Natural killer cell treated with Interleukin-12 subunit alpha and Interleukin-12 subunit beta and Interleukin-15 and Interleukin-18, amount 100 ng/mL, for 72 hours (primary cell): Measurements from ENCODE around the gene PCLO. TPM values are rescaled to one million over a fixed set of nuclear protein-coding genes. Genes with fewer than 3 reads are reported as not detected.
"Not testable (repeated sequence)": the region's sequence is repeated elsewhere in the genome, so short reads cannot be mapped to it uniquely, and the experiment has no call there.

Experiments used
- ATAC-seq, 2 donors: fragments of 150-1000 bp; cut with Tn5 transposase in 1 of 2; sonication (Bioruptor Pico), chemical (Tn5 transposase) in 1 of 2; 2 replicates each; pipeline ENCODE4 v1.10.0; 2021
- DNase-seq: peaks from one replicate; pipeline ENCODE4 v3.0.0; 2022; ENCODE audit warnings: low spot score
- H3K27ac Mint-ChIP-seq, 2 donors: 1 replicate in 1 of 2; 2 replicates in 1 of 2; pipeline ENCODE4 v1.8.0; 2022; ENCODE audit warnings: mixed read lengths in 2 of 2, mild to moderate bottlenecking in 1 of 2, moderate library complexity in 1 of 2
- H3K27me3 Mint-ChIP-seq, 2 donors: 1 replicate in 1 of 2; 2 replicates in 1 of 2; pipeline ENCODE4 v1.8.0; 2022; ENCODE audit warnings: mixed read lengths in 2 of 2
- H3K36me3 Mint-ChIP-seq: one replicate; pipeline ENCODE4 v1.8.0; 2022; ENCODE audit warnings: mixed read lengths
- H3K4me1 Mint-ChIP-seq, 2 donors: 1 replicate in 1 of 2; 2 replicates in 1 of 2; pipeline ENCODE4 v1.8.0; 2022; ENCODE audit warnings: low read depth in 2 of 2, mixed read lengths in 2 of 2, mild to moderate bottlenecking in 1 of 2
- H3K4me3 Mint-ChIP-seq: one replicate; pipeline ENCODE4 v1.8.0; 2022; ENCODE audit warnings: mixed read lengths
- H3K9me3 Mint-ChIP-seq: 2 replicates; pipeline ENCODE4 v1.8.0; 2022; ENCODE audit warnings: mixed read lengths
- total RNA-seq, 2 donors: library from RNA; stranded (reverse); gene quantifications; one replicate each; pipeline ENCODE4 v1.2.3, GENCODE V29; 2022

The PCLO gene
- total RNA-seq, 2 donors from 2014 or later = not detected

DNA sequence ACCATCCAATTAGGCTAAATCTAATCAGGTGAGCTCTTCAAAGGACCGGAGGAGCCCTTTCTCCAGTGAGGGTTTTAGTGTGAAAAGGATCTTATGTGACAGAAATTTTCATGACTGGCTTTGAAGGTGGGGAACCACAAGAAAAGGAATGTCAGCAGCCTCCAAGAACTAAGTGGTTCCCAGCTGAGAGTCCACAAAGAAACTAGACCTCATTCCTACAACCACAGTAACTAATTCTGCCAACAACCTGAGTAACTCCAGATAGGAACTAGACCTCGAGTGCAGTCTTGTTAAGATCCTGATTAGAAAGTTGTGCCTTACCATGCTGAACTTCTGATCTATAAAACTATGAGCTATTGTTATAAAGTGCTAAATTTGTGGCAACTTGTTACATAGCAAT, 51.3 kb downstream of the PCLO start:
- Mint-ChIP-seq H3K27me3 (no peaks in the 10 kb centered on the region), H3K27ac (no peak overlapping the region), H3K9me3 (peaks cover 11% of the 10 kb centered on the region), H3K4me1 (no peaks in the 10 kb centered on the region), H3K36me3 (no peaks in the 10 kb centered on the region), H3K4me3 (no peak overlapping the region)
- DNase-seq (no peak), ATAC-seq (no peak)

DNA sequence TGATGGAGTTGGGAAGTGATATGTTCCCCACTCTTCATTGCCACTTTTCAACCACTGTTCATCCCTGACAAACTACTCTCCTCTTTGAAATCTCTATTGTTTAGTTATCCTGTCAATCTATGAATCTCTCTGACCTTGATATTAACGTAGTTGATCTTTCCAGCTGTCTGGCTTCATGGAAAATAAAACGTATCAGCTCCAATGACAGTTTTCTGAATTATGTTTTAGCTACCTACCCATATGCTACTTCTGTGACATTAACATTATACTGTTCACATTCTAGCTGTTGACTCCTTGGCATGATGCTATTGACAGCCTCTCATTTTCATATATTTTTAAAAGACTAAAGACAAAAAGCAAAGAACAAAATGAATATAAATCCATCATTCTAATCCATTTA, 53.3 kb downstream of the PCLO start:
- ATAC-seq (no peak), DNase-seq (no peak)
- Mint-ChIP-seq H3K36me3 (no peaks in the 10 kb centered on the region), H3K4me1 (no peaks in the 10 kb centered on the region), H3K4me3 (no peak overlapping the region), H3K9me3 (peaks cover 7% of the 10 kb centered on the region), H3K27me3 (no peaks in the 10 kb centered on the region), H3K27ac (no peak overlapping the region)

DNA sequence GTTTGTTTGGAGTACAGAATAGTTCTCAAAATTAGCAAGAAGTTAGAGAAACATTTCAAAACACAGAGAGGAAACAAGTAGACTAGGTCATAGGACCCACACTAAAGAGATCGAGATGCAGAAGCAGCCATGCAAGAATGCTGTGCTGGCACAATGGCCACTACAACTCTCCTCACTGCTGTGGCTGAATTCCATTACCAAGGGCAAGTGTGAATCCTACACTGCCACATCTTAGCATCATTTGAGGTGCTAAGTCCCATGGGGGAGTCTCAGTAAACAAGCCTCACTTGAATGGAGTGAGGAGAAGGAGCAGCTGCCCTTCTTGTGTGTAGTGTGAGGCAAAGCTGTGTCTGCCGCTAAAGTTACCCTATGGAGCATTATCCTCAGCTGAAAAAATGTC, 56.7 kb downstream of the PCLO start:
- no peaks in the 10 kb centered on the region for H3K36me3 Mint-ChIP-seq
- DNase-seq = no peak

DNA sequence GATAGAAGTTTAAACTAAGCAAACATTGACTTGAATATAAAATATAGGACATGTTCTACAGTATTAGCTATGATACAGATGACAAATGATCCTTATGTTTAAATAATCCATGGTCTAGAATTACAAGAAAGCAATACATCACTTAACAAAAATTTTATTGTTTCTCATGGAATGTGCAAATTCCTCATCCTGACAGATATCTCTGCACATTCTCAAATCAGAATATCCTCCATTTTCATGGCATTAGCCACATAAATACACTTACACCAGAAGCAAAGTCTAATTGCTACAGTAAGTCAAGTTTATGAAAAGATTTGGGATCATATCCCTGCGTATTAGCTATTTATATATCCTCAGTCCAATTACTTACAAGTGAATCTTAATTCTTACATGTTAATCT, 57.6 kb downstream of the PCLO start:
- Mint-ChIP-seq H3K4me3 (no peak overlapping the region), H3K4me1 (no peaks in the 10 kb centered on the region), H3K27ac (no peak overlapping the region), H3K27me3 (no peaks in the 10 kb centered on the region), H3K9me3 (no peaks in the 10 kb centered on the region), H3K36me3 (no peaks in the 10 kb centered on the region)
- DNase-seq = no peak
- ATAC-seq = no peak

More for the DNA sequence above, 56.7 kb downstream of the PCLO start:
- no peak for ATAC-seq
- Mint-ChIP-seq H3K27ac (no peak overlapping the region), H3K27me3 (no peaks in the 10 kb centered on the region), H3K9me3 (peaks cover 3% of the 10 kb centered on the region), H3K4me1 (no peaks in the 10 kb centered on the region), H3K4me3 (no peak overlapping the region)

- Mint-ChIP-seq H3K4me1 (no peaks in the 10 kb centered on the region), H3K36me3 (no peaks in the 10 kb centered on the region), H3K27ac (no peak overlapping the region), H3K9me3 (peaks cover 4% of the 10 kb centered on the region), H3K4me3 (no peak overlapping the region), H3K27me3 (no peaks in the 10 kb centered on the region)
- DNase-seq (no peak), ATAC-seq (no peak)
These were observed 61.2 kb downstream of the PCLO start for GRCh38 chr7:83101530-83101929.

DNA sequence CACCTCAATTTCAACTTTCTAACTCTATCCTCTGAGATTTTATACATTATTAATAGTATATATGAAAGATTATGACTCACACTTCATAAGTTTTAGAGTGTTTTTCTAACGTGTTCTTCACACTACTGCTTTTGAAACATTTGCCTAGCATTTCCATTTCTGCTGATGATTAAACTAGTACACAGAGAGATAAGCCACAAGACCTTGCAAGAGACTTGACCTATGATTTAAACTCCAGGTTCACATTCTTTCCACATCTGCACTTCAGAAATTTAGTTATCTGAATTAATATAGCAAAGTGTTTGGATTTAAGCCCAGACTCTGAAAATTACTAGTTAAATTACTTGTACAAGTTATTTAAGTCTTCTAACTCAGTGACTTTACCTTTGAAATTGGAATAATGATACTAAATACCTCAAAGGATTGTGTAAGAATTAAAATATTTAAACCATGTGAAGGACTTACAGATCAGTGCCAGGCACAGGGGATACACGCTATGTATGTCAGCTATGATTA, 66.6 kb downstream of the PCLO start:
- no peak for ATAC-seq
- H3K27ac Mint-ChIP-seq = no peak overlapping the region
- H3K27me3 Mint-ChIP-seq = no peaks in the 10 kb centered on the region
- H3K36me3 Mint-ChIP-seq = no peaks in the 10 kb centered on the region
- DNase-seq = no peak
- H3K4me3 Mint-ChIP-seq = no peak overlapping the region
- no peaks in the 10 kb centered on the region for H3K4me1 Mint-ChIP-seq
- H3K9me3 Mint-ChIP-seq = peaks cover 4% of the 10 kb centered on the region

DNA sequence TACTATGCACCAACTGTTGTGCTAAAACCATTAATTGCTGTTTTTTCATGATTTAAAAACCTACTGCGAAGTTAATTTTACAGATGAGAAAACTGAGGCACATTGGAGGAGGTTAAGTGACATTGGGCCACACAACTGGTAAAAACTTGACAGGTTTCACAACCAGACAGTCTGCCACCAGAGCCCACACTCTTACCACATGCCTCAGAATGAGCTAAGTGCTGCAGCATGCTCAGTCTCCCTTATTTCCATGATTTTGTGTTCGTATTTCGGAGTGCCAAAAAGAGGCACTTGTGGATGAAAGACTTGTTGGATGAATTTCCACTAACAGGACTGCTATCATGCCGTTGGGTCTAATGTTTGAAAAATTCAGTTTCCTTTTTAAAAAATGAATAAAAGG, 77.4 kb downstream of the PCLO start:
- no peak for ATAC-seq
- no peaks in the 10 kb centered on the region for H3K4me1 Mint-ChIP-seq
- peaks cover 10% of the 10 kb centered on the region for H3K9me3 Mint-ChIP-seq
- no peak overlapping the region for H3K4me3 Mint-ChIP-seq
- no peak overlapping the region for H3K27ac Mint-ChIP-seq
- H3K27me3 Mint-ChIP-seq = no peaks in the 10 kb centered on the region
- no peaks in the 10 kb centered on the region for H3K36me3 Mint-ChIP-seq
- no peak for DNase-seq

DNA sequence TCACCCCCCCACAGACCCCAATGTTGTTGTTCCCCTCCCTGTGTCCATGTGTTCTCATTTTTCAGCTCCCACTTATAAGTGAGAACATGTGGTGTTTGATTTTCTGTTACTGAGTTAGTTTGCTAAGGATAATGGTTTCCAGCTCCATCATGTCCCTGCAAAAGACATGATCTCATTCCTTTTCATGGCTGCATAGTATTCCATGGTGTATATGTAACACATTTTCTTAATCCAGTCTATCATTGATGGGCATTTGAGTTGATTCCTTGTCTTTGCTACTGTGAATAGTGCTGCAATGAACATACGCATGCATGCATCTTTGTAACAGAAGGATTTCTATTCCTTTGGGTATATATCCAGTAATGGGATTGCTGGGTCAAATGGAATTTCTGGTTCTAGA, 82.8 kb downstream of the PCLO start:
- not testable (repeated sequence) for H3K27ac Mint-ChIP-seq, ATAC-seq, DNase-seq, H3K27me3 Mint-ChIP-seq, H3K9me3 Mint-ChIP-seq, H3K36me3 Mint-ChIP-seq, H3K4me1 Mint-ChIP-seq, H3K4me3 Mint-ChIP-seq

GRCh38 chr7:83077328-83077727, 85.4 kb downstream of the PCLO start:
- peaks cover 15% of the 10 kb centered on the region for H3K9me3 Mint-ChIP-seq
- no peaks in the 10 kb centered on the region for H3K27me3 Mint-ChIP-seq
- no peak overlapping the region for H3K4me3 Mint-ChIP-seq
- H3K27ac Mint-ChIP-seq = no peak overlapping the region
- H3K36me3 Mint-ChIP-seq = no peaks in the 10 kb centered on the region
- H3K4me1 Mint-ChIP-seq = no peaks in the 10 kb centered on the region
- ATAC-seq = no peak
- no peak for DNase-seq

GRCh38 chr7:83072576-83073517, 89.8 kb downstream of the PCLO start:
- Mint-ChIP-seq H3K27me3 (no peaks in the 10 kb centered on the region), H3K4me1 (no peaks in the 10 kb centered on the region), H3K27ac (no peak overlapping the region), H3K36me3 (no peaks in the 10 kb centered on the region), H3K4me3 (no peak overlapping the region), H3K9me3 (peaks cover 20% of the 10 kb centered on the region)
- no peak for DNase-seq
- ATAC-seq = no peak

GRCh38 chr7:83065714-83066113, 97.0 kb downstream of the PCLO start:
- peaks cover 10% of the 10 kb centered on the region for H3K9me3 Mint-ChIP-seq
- no peak for DNase-seq
- no peaks in the 10 kb centered on the region for H3K4me1 Mint-ChIP-seq
- no peak overlapping the region for H3K4me3 Mint-ChIP-seq
- no peak overlapping the region for H3K27ac Mint-ChIP-seq
- H3K27me3 Mint-ChIP-seq = no peaks in the 10 kb centered on the region
- H3K36me3 Mint-ChIP-seq = no peaks in the 10 kb centered on the region
- no peak for ATAC-seq

GRCh38 chr7:83060218-83060617, 102.5 kb downstream of the PCLO start:
- no peak for DNase-seq
- ATAC-seq = no peak
- Mint-ChIP-seq H3K4me1 (no peaks in the 10 kb centered on the region), H3K27ac (no peak overlapping the region), H3K36me3 (no peaks in the 10 kb centered on the region), H3K27me3 (no peaks in the 10 kb centered on the region), H3K4me3 (no peak overlapping the region), H3K9me3 (peaks cover 15% of the 10 kb centered on the region)

GRCh38 chr7:83058667-83059066, 104.0 kb downstream of the PCLO start:
- H3K36me3 Mint-ChIP-seq = no peaks in the 10 kb centered on the region
- no peaks in the 10 kb centered on the region for H3K4me1 Mint-ChIP-seq
- DNase-seq = no peak
- peaks cover 15% of the 10 kb centered on the region for H3K9me3 Mint-ChIP-seq
- no peak overlapping the region for H3K27ac Mint-ChIP-seq
- ATAC-seq = no peak
- no peaks in the 10 kb centered on the region for H3K27me3 Mint-ChIP-seq
- no peak overlapping the region for H3K4me3 Mint-ChIP-seq

GRCh38 chr7:83055197-83055596, 107.5 kb downstream of the PCLO start:
- no peak for ATAC-seq
- Mint-ChIP-seq H3K9me3 (peaks cover 18% of the 10 kb centered on the region), H3K27me3 (no peaks in the 10 kb centered on the region), H3K4me1 (no peaks in the 10 kb centered on the region), H3K4me3 (no peak overlapping the region), H3K27ac (no peak overlapping the region), H3K36me3 (no peaks in the 10 kb centered on the region)
- no peak for DNase-seq
